Stimulated activated naive CD8-positive, alpha-beta T cell treated with anti-CD3 and anti-CD28 coated beads, Interleukin-15, Interleukin-2, amounts not matched to agents 100 U/mL and 50 U/mL, for 24 hours (primary cell): ENCODE measurements around the gene TSSK2.

Source experiments
- ATAC-seq: fragments of 150-1000 bp; cut with Tn5 transposase; one replicate; pipeline ENCODE4 v1.10.0; 2021
- DNase-seq: peaks from one replicate; pipeline ENCODE4 v3.0.0; 2021

TSSK2 gene

DNA sequence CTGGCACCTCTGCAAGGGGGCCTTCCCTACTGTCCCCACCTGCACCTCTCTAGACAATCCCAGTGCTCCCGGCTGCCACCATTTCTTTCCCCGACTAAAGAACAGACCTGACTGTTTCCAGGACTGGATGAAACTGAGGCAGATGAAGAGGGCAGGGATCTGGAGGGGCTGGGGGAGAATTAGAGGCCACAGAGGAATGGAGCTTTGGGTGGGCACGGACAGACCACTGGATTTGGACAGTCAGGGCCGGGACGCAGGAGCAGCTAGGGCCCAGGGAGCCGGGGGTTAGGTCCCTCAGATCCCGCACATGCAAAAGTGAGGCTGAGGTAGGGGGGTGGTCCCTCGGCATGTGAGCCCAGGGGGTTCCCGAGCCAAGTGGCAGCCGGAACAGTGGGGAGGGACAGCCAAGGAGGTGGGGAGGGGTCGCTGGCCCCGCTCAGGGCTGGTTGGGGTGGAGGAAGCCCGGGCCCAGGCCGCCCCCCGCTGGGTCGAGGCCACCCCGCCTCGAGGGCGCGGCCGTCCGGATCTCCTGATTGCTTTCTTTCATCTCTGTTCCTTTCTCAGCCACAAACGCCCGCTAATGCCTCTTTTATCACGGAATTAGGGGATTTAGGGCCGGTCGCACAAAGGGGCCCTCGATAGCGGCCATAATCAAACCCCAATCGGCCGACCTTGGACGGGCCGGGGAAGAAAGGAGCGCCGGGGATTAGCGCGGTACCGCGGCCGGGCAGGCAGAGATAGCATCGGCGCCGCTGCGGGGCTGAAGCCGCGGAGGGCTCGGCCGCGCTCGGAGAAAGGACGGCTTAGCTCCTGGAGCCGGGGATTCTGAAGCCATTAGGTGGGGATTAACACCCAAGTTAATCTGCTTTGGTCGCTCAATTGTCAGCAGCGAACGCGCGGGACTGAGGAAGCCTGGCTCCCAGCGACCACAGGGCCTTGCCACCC lies 38.2 kb downstream of the TSSK2 start:
- DNase-seq (no peak), ATAC-seq (no peak)

DNA sequence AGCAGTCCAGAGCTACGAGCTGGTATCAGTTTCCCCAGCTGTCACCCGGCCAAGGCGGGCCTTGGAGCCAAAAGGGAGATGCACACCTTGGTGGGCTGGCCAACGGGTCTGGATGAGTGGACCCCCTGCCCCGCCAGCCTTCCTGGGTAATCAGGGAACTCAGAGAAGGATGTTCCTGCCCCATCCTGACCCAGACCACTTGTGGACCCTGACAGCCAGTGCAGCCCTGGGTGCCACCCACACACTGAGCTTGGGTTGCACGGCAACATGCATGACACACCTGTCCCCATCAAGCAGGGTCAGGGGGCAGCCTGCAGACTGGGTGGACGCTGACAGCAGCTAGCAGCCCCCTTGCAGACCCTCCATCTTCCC lies 38.8 kb downstream of the TSSK2 start:
- DNase-seq (no peak), ATAC-seq (no peak)

- no peak for DNase-seq
- ATAC-seq: no peak
These were observed 41.3 kb downstream of the TSSK2 start for GRCh38 chr22:19172213-19173046.

- DNase-seq (no peak), ATAC-seq (no peak)
These were observed 42.2 kb downstream of the TSSK2 start for GRCh38 chr22:19173047-19174035.

DNA sequence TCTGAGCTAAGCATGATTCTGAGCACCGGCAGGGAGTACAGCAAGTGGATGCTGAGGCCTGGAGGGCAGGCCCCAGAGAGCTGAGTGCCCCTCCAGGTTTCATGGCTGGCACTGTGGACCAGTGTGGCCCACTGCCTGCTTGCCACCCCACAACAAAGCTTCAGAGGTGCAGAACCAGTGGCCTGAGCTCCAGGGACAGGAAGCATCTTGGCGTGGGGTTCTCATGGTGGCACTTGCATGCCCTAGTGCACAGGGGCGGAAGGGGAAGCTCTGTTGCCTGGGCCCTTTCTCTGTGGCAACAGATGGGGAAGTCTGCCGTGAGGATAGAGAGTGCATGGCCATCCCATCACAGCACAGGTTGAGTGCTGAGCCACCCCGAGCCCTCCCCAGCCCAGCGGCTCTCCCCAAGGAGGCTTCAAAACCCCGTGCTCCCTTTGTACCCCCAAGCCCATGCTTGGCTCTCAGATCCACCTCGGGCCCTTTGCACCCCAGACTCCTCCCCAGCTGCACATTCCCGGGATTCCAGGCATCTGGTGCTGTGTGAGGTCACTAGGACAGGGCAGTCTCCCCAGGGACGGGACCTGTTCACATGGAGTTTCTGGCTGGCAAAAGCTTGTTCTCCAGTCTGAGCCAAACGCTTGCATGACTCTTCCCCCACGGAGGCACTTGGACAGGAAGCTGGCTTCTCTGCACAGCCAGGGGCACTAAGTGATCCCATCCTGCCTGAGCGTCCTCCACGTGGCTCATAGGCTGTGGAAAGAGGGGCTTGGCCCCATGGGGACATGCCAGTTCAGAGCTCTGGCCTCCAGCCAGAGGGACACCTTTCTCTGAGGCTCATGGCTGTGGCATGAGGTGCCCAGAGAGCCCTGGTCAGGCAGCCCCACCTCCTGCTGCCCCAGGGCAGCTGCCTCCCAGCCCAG lies 43.3 kb downstream of the TSSK2 start:
- ATAC-seq: no peak
- no peak for DNase-seq

GRCh38 chr22:19175026-19175601 lies 44.0 kb downstream of the TSSK2 start:
- DNase-seq: no peak
- ATAC-seq: no peak

DNA sequence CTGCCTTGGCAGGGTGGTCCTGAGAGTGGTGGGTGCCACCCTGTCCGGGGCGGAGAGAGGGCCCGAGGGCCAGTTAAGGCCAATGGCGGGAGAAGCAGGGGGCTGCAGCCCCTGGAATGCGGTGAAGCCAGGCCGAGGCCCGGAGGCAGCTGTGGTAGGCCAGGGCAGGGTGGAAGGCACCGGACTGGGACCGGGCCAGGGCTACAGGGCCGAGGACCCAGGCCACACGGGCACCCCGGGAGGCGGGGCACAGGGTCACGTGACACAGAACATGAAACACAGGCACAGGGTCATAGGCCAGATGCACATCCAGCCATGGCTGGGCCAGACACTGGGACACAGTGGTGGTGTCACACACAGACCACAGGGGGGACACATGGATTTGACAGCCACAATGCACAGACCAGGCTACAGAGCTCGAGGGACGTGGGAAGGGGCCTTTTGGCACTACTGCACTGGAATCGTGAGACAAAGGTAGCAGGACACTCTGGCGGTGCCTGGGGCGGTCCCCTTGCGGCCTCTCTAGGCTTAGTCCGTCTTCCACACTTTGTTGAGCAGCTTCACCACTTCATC lies 44.6 kb downstream of the TSSK2 start:
- DNase-seq (no peak), ATAC-seq (no peak)

- ATAC-seq: no peak
These were observed 45.1 kb downstream of the TSSK2 start for GRCh38 chr22:19176175-19176643.

GRCh38 chr22:19176732-19177131 lies 45.6 kb downstream of the TSSK2 start:
- no peak for DNase-seq
- no peak for ATAC-seq

More at GRCh38 chr22:19176175-19176643, 45.1 kb downstream of the TSSK2 start:
- no peak for DNase-seq

DNA sequence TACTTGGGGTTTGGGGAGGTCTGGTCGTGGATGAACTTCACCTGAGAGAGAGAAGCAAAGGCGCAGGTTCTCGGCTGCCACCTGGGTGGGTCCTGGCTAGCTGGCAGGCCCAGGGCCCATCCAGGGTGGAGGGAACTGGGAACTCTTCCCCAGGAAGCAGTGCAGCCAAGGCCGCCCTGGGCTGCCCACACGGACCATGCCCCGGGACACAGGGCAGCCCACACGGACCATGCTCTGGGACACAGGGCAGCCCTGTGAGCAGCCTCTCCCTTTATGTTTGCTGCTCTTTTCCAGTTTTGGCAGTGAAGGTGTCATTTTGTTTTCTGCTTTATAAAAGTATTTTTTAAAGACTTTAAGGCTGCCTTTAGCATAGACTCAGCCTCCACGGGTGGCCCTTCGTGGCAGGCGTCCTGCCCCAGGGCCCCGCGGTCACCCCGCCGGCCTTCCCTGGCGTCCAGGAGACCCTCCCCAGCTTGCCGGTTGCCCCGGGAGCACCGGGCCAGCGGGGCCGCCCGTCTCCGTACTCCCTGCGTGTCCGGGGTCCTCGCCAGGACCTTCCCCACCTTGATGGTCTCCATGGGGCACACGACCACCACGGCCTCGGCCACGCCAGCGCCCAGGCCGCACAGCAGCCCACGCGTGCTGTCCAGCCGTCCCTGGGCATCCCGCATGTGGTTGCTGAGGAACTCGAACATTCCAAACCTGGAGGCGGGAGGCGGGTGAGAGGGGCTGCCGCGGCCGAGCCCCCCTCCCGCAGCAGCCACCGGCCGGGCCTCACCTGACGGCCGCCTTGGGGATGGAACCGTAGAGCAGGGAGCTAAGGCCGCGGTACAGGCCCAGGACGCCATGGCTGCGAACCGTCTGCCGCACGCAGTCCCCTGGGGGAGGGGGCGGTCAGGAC lies 46.3 kb downstream of the TSSK2 start:
- ATAC-seq (no peak), DNase-seq (no peak)

DNA sequence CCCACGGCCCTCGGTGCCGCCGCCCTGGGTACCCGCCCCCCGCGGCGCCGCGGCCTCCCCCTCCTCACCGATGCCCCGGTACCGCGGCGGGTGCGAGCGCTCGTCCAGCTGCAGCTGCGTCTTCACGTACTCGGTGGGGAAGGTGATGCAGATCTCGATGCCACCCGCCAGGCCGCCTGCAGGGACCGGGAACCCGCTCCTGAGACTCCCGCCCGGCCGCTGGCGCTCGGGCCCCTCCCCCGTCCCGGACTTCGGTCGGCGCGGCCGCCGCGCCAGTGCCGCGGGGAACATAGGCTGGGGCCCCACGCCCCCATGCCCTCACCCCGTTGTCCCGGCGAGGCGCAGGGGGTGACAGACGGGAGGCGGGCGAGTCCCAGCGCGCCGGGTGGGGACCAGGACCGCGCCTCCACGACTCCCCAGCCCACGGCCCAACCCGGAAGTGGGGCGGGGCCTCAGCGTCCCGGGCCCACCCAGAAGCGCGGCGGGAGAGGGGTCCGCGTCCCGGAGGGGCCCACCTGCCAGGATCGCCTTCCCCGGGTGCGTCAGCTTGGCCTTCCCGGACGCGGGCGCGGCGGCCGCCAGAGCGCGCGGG lies 47.1 kb downstream of the TSSK2 start:
- DNase-seq: peak; percentile 63
- ATAC-seq: peak; percentile 29

GRCh38 chr22:19178657-19179496 lies 47.8 kb downstream of the TSSK2 start, which contains the start of gene SLC25A1:
Gene SLC25A1, minus strand, starts transcription at chr22:19178736. Its CDS starts 63 bp downstream, at chr22:19178673.
- peak; percentile 94 for DNase-seq
- peak; percentile 76 for ATAC-seq

- DNase-seq (peak; percentile 58), ATAC-seq (peak; percentile 24)
These were observed 48.5 kb downstream of the TSSK2 start for GRCh38 chr22:19179497-19180048.

DNA sequence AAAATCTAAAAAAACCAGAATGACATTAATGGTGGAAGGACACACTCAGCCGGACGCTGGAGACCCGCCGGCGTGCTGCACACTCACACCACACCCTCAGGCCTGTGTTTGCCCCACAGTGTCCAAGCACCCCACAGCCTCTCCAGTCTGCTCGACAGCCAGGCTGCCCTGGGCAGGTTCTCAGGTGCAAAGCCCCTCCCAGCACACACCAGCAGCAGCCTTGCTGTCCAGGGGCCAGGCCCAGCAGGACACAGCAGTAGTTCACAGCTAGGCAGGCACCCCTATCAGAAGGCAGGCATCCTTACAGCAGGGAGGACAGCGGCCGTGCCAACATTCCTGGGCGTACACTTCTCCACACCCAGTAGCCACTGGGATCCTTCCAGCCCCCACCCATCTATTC lies 49.1 kb downstream of the TSSK2 start:
- no peak for ATAC-seq
- no peak for DNase-seq

DNA sequence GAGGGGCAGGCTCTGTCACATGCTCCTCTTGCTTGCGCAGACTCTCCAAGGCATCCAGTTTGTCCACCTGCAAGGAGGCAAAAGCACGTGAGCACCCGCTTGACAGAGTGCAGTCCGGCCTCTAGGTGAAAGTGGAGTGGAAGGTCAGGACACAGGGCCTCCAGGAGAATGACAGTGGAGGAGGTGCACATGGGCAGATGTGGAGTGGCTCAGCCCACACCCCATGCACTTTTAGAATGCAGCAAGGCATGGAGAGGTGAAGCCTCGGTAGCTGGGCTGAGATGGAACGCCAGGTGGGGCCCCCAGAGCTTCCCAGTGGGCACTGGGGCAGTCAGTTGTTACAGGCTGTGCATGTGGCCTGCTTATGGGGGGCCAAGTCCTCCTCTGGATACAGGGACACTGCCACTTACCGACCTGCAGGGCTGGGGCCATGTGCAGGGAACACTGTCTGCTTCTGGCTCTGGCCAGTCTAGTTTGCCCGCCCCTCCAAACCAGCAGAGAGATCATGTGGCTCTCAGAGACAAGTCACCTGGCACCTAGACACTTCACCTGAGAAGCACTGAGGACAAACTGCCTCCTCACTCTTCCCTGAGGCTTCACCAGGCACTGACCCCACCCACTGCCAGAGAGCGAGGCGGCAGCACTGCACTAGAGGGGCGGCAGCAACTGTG lies 49.8 kb downstream of the TSSK2 start:
- DNase-seq: no peak

DNA sequence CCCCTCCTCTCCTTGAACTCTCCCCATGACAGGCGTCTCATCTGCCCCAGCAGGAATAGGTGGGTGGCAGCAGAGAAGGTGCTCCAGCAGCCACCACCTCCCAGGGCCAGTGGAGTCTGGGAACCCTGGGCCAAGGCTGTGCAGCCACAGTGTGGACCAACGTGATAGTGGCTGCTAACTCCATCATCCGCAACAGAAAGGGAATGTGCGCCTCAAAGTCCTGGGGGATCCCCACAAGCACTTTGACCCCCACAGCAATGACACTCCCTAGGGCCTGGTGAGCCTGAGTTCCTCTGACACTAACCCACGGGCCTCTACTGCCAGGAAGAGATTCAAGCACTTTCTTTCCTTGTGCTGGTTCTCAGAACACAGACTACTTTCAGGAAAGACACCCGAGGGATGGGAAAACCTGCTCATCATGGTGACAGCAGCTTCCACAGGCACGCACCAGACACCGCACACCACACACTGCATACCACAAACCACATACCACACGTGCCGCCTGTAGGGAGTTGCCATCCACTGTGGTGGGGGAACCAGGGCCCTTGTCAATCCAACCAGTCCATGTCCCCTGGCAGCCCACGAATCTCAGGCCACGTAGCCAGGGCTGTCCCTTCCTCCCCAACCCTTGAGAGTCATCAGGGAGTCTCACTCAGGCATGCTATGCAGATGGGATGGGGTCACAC lies 50.8 kb downstream of the TSSK2 start:
- ATAC-seq (no peak), DNase-seq (peak; percentile 52)

More for the DNA sequence above, 49.8 kb downstream of the TSSK2 start:
- ATAC-seq: no peak
